GM18867 (cell line): ENCODE results near the gene CEP192.
"Not testable (repeated sequence)": the region's sequence is repeated elsewhere in the genome, so short reads cannot be mapped to it uniquely, and the experiment has no call there.

Experiments
- ATAC-seq: cut with Tn5 transposase; IDR thresholded peaks from one replicate; pipeline ENCODE4 v1.9.1; 2021; ENCODE audit warnings: mild to moderate bottlenecking, moderate library complexity; ENCODE audit not compliant: unreplicated experiment

The CEP192 gene, protein sequence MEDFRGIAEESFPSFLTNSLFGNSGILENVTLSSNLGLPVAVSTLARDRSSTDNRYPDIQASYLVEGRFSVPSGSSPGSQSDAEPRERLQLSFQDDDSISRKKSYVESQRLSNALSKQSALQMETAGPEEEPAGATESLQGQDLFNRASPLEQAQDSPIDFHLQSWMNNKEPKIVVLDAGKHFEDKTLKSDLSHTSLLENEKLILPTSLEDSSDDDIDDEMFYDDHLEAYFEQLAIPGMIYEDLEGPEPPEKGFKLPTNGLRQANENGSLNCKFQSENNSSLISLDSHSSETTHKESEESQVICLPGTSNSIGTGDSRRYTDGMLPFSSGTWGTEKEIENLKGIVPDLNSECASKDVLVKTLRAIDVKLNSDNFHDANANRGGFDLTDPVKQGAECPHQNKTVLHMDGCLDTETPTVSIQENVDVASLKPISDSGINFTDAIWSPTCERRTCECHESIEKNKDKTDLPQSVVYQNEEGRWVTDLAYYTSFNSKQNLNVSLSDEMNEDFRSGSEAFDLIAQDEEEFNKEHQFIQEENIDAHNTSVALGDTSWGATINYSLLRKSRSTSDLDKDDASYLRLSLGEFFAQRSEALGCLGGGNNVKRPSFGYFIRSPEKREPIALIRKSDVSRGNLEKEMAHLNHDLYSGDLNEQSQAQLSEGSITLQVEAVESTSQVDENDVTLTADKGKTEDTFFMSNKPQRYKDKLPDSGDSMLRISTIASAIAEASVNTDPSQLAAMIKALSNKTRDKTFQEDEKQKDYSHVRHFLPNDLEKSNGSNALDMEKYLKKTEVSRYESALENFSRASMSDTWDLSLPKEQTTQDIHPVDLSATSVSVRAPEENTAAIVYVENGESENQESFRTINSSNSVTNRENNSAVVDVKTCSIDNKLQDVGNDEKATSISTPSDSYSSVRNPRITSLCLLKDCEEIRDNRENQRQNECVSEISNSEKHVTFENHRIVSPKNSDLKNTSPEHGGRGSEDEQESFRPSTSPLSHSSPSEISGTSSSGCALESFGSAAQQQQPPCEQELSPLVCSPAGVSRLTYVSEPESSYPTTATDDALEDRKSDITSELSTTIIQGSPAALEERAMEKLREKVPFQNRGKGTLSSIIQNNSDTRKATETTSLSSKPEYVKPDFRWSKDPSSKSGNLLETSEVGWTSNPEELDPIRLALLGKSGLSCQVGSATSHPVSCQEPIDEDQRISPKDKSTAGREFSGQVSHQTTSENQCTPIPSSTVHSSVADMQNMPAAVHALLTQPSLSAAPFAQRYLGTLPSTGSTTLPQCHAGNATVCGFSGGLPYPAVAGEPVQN (N-terminal part only)

DNA sequence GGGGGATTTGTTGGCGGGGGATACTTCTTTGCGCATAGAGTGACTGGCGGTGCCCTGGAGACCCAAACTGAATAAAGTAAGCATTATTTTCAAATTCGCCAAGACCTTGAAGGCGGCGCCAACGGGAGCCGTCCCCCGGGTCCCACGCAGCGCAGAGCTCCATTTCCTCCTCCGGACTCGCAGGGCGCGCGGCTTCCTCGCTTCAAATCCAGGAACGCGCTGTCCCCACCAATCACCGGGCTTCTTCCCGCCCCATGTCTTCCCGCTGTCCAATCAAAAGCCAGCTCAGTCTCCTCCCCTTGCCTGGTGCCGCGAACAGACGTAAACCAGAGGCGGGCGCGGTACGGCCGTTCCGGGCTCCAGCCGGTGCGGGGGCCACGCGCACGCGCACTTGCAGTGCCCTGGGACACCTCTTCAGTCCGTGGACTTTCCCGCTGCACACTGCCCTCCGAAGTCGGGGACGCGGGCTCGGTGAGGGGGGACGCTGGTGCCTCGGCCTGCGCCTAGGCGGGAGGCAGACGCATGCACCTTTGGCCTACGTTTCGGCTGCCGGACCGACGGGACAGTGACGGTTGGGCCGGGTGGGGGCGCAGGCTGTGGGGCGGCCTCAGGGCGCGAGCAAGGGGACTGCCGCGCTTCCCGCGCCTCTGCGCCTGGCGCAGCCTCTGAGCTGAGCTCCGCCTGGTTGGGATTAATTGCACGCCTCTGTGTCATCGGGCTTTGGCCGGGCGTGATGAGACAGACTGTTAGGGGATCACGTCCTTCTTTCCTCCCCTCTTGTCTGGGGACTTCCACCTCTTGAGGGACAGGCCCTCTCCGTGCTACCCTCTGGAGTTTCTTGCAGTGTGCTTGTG lies at the start of gene CEP192:
Gene CEP192, plus strand, starts transcription at position 396 of the 854 bp plus-strand sequence. CDS start 8,063 bp downstream, outside the sequence.
- ATAC-seq: peak; percentile 84

DNA sequence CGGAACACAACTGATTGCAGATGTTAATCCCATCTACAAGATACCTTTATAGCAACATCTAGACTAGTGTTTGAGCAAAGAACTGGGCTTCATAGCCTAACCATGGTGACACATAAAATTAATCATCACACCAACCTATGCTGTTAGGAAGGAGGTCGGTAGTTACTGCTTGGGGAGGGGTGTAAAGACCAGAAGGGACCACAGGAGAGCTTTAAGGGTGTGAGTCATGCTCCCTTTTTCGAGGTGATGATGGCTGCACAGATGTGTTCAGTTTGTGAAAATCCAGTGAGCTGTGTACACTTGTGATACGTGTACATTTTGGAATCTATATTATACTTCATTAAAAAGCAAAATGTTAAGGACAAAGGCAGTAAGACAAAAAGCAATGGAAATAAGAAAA lies 47.9 kb upstream of the CEP192 start:
- no peak for ATAC-seq

DNA sequence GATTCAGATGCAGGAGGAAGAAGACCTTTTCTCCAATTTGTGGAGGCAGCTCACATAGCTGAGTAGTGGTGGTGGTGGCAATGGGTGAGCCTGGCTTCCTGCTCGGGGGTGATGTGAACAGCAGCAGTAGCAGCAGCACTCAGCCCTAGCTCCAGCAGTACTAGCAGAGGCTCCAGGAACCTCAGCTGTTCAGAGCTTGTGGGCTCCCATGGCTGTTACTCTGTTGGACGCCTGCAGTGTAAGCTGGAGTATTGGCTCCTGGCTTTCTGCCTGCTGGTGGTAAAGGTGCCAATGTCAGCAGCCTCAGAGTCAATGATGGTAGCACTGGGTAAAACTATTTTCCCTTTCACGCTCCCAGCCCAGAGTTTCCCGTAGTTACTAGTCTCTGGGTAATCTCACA lies 46.5 kb upstream of the CEP192 start:
- no peak for ATAC-seq

DNA sequence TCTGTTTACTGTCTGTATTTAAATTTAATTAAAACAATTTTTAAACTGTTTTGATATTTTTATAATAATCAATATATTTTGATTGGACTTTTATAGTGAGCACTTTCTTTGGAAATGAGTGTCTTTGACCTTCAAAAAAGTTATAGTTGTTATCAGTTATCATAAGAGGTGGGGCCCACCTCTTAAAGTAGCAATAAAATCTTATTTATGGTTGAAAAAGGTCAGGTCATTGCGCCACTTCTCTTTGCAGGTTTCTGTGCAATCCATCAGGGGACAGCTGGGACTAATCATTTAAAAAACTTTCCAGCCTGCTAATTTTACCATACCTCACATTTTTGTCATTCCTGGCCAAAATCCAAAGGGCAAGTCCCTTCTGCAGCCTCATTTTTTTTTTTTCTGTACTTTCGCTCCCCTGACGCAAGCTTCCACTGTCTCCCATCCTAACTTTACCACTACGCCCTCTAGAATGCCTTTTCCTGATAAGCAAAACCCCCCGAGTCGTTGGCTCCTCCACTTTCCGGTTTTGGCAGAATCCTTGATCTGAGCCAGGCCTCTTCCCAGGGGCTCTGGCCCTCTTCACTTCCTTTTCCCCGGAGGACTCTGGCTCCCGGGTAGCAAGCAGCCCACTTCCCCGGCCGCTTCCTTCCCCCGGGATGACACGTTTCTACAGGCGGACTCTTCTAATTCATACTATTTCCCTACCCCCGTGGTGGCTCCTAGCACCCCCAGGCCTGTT lies 44.4 kb upstream of the CEP192 start:
- ATAC-seq: no peak

DNA sequence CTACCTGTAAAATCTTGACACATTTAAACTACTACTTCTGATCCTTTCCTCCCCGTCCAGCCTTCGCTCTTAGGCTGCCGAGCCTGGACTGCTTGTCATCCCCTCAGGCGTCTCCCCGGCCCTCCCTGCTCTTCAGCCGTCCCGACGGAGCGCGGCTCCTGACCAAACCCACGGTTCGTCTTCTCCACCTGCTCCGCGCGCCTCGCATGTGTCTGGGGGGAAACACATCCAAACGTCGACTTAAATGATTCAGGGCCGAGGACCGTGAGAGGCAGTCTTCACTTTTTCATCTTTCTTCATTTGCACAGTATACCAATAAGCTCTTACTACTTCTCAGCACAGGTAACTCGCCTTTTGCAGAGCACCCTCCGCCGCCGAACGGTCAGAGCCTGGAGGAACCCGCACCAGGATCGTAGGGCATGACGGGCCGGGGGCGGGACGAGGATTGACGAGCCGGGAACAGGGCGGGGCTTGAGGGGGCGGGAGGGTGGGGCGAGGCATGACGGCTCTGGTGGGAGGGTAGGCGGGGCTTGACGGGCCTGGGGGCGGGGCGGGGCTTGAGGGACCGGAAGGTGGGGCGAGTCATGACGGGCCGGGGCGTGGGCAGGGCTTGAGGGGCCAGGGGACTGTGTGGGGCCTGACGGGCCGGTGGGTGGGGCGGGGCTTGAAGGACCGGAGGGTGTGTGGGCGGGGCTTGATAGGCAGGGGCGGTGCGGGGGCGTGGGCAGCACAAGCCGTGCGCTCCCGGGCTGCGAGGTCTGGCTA lies 43.7 kb upstream of the CEP192 start, which contains the start of gene SEH1L:
Gene SEH1L, plus strand, starts transcription at position 727 of the 765 bp plus-strand sequence. CDS start 111 bp downstream, outside the sequence.
- peak; percentile 74 for ATAC-seq

DNA sequence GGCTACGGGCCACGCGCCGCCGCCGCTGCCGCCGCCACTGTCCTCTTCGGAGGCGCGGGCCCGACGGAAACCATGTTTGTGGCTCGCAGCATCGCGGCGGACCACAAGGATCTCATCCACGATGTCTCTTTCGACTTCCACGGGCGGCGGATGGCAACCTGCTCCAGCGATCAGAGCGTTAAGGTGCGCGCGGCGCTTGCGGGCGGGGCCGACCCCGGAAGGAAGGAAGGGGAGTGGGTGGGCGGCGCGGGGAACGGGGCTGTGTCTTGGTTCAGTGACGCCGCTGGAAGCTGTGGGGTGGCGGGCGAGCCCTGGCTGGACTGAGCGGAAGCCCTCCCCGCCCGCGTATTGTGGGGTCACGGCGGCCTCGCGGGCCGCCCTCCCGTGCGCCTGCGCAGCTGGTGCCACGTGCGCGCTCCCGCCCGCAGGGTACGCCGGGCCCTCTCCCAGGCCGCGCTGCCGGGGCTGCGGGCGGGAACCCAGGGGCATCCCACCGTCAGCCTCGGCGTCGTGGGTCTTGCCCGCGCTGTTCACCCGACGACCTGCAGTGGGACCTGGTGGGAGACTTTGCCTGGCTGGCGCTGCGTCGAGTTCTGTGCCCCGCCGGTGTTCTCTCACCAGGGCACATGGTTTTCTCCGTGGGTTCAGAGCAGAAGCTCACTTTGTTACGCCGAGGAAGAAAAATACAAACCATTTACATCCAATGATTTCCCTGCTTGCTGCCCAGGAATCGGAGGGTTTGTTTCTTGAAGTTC lies 42.9 kb upstream of the CEP192 start:
- ATAC-seq: peak; percentile 76

DNA sequence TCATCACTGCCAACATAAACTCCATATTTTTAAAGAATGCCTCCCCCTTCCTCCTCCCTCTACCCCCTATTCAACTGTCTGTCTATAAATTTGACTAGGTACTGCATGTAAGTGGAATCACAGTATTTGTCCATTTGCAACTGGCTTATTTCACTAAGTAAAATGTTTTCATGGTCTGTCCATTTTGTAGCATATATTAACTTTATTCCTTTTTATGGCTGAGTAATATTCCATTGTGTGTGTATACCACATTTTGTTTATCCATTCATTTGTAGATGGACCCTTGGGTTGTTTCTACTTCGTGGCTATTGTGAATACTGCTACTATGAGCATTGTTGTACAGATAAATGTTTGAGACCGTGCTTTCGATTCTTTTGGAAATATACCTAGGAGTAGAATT lies 32.7 kb upstream of the CEP192 start:
- ATAC-seq: no peak

DNA sequence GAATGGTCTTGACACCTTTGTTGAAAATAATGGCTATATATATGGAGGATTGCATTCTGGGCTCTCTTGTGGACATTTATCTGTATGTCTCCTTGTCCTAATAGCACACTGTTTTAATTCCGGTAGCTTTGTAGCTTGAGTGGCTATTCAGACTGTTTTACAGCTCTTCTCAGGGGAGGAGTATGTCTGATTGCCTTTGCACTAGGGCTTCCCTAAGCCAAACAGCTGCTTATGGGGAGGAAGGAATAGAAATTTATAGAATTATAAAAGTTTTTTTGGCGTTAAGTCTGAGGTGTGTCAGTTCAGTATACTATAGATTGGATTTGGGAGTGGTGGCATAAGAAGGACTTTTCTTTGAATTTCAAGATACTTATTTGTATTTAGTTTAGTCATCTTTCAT lies 30.8 kb upstream of the CEP192 start:
- ATAC-seq: no peak

DNA sequence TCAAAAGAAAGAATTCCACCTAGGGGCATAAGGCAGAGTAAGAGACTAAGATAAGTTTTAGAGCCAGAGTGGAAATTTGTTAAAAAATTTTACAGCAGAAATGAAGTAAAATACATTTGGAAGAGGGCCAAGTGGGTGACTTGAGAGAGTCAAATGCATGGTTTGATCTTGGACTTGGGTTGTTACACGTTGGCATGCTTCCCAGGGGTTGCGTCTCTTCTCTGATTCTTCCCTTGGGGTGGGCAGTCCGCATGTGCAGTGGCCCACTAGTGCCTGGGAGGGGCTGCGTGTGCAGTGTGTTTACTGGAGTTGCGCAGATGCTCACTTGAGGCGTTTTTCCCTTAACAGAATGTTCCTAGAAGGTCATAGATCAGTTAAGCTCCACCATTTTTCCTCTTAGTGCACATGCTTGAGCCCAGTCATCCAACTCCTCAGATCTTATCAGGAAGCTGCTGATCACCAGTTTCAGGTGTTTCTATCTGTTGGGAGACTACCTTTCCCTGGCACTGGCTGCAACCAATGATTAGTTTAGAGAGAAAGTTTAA lies 30.2 kb upstream of the CEP192 start:
- no peak for ATAC-seq

DNA sequence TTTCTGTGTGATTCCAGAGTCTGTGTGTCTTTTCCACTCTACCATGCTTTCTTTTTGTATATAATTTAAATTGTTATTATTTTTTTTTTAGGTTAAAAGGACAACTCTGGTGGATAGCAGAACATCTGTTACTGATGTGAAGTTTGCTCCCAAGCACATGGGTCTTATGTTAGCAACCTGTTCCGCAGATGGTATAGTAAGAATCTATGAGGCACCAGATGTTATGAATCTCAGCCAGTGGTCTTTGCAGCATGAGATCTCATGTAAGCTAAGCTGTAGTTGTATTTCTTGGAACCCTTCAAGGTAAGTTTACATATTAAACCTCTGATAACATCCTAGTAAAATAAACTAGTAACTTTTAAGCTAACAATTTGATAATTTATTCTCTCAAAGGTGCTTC lies 28.1 kb upstream of the CEP192 start:
- ATAC-seq: no peak

DNA sequence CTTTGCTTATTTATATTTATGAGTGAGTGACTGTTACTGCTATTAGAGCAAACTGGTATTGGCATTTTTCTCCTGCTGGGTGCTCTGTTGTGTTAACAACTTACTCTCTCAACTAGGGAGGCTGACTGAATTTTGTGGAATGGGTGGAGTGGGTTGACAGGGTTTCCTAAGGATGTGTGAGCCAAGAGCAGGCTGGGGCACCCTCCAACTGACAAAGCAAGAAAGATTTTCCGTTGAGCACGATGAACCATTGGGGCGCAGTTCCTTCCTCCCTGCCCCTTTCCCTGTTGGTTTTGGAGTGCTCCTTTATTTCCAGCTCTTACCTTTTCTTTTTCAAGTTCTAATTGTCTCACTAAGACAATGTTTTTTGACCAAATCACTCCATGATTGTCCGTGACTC lies 23.0 kb upstream of the CEP192 start:
- ATAC-seq: no peak

DNA sequence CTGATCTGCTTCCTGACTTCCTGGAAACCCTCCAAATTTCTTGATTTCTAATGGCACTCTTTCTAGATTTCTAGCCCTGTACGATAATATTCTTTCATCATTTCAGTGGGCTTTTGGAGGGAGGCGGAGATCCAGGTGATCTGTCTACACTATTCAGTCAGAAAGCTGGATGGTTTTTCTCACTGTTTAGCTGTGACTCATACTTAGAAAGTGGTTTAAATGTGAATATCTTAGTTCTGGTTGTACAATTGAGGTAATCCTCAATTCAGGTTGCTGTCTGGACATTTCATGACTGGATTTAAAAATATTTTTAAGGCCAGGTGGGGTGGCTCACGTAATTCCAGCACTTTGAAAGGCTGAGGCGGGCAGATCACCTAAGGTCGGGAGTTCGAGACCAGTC lies 22.5 kb upstream of the CEP192 start:
- no peak for ATAC-seq

DNA sequence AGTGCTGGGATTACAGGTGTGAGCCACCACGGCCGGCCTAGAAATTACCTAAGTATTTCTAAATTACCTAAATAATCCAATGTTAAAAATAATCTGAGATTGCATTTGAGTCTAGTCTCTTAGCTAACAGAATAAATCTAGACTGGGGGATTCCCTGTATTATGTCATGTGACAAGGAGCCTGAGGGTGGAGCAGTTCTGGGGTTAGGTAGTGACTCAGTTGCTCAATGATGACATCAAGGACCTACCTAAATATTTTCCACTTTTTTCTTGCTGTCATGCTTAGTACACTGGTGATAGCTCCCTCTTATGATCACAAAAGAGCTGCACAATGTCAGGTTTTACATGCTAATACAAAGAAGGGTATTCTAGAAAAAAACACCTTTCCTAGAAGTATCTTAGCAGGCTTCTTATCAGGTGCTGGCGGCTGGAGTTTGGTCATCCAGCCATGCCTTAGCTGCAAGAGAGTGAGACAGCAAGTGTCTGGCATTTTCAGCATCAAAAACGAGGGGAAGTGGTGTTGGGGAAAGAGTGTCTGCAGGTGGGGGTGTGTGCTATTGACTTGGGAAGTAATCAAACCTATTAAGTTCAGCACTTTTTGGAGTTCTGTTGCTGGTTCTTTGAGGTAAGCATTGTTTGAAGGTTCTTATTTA lies 17.5 kb upstream of the CEP192 start:
- ATAC-seq: no peak

DNA sequence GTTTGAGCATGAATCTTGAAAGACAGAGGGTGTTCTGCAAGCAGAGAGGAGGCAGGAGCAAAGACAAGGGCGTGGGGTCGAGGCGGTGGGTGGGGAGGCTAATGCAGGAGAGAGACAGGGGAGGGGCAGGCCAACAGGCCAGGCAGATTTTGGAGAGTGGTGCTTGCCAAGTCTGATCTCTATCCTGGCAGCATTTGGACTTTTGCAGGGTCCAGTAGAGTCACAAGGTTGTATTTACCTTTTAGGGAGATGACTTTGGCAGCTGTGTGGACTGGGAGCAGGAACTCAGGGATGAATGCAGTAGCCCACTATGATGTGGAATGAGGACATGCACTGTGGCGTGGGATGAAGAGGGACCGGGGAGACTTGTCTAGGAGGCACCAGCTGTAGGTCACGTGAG lies 15.7 kb upstream of the CEP192 start:
- ATAC-seq: no peak

DNA sequence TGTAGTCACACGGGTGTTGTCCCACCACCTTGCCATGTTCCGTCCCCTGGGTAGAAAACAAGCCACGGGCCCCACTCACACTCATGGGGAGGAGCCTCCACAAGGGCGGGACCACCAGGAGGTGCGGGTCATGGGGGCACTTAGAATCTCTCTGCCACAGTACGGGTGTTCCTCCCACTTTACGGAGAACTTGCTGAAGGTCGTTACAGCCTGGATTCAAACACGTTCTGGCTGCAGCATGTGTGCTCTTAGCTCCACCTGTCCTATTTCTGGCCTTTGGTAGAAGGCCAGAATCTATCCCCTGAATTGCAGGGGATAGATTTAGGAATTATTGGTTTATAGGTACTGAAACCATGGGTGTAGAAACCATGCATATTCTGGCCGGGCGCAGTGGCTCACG lies 14.9 kb upstream of the CEP192 start:
- ATAC-seq: no peak

DNA sequence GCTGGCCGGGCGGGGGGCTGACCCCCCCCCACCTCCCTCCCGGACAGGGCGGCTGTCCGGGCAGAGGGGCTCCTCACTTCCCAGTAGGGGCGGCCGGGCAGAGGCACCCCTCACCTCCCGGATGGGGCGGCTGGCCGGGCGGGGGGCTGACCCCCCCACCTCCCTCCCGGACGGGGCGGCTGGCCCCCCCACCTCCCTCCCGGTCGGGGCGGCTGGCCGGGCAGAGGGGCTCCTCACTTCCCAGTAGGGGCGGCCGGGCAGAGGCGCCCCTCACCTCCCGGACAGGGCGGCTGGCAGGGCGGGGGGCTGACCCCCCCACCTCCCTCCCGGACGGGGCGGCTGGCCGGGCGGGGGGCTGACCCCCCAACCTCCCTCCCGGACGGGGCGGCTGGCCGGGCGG lies 11.1 kb upstream of the CEP192 start:
- ATAC-seq: not testable (repeated sequence)
